ENCODE results near the gene H3-3A. TPM values are rescaled to one million over a fixed set of nuclear protein-coding genes. Genes with fewer than 3 reads are reported as not detected.

The H3-3A gene
- total and polyA plus RNA-seq, 5 donors from 2014 or later, result 408 to 1,137 (median 967) TPM

DNA sequence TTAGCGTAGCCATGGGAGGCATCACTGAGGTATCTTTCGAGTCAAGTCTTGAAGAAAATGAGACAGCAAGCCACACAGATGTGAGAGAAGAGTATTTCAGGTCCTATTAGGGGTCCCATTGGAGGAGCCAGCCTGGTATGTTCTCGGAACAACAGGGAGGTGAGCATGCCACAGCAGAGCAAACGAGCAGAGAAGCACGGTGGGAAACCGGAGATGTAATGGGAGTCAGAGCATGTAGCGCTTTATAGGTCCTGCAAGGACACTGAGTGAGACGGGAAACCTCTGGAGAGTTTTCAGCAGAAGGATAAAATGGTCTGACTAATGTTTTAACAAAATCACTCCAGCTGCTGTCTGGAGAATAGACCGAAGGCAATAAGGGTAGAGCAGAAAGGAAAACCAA, 15.9 kb downstream of the H3-3A start:
- DNase-seq, result no peak
- H3K4me3 ChIP-seq (ENCODE audit: low read depth, low read length), result no peak overlapping the region
- peaks cover 13% of the 10 kb centered on the region for H3K4me1 ChIP-seq (ENCODE audit: control insufficient read depth, insufficient read depth, low read length, poor library complexity, severe bottlenecking)
- H3K27ac Mint-ChIP-seq, result no peak overlapping the region
- no peak overlapping the region for H3K4me3 Mint-ChIP-seq
- no peak for ATAC-seq (ENCODE audit: low read depth in 2 of 2)
- peaks cover 4% of the 10 kb centered on the region for H3K36me3 ChIP-seq (ENCODE audit: control insufficient read depth, insufficient read depth, low read length)
- H3K27ac ChIP-seq (ENCODE audit: insufficient read depth, low read length, poor library complexity, severe bottlenecking), result no peak overlapping the region
- H3K9me3 Mint-ChIP-seq, result peaks cover 0 to 2% (median 0%) of the 10 kb centered on the region in 7 donors
- H3K27me3 Mint-ChIP-seq, result peaks cover 4% of the 10 kb centered on the region
- no peaks in the 10 kb centered on the region for H3K9me3 ChIP-seq (ENCODE audit: control insufficient read depth in 2 of 2, low read length in 2 of 2)
- H3K36me3 Mint-ChIP-seq, result peaks cover 10% of the 10 kb centered on the region
- H3K4me1 Mint-ChIP-seq, result peaks cover 5 to 28% (median 9%) of the 10 kb centered on the region in 4 donors
- no peaks in the 10 kb centered on the region for H3K27me3 ChIP-seq (ENCODE audit: control insufficient read depth, insufficient read depth, low read length)

GRCh38 chr1:226082587-226082917, 20.0 kb downstream of the H3-3A start:
- Histone ChIP-seq H3K4me1 (ENCODE audit: control insufficient read depth, insufficient read depth, low read length, poor library complexity, severe bottlenecking) (peaks cover 19% of the 10 kb centered on the region), H3K9me3 (ENCODE audit: control insufficient read depth in 2 of 2, low read length in 2 of 2) (no peaks in the 10 kb centered on the region), H3K27me3 (ENCODE audit: control insufficient read depth, insufficient read depth, low read length) (no peaks in the 10 kb centered on the region), H3K4me3 (ENCODE audit: low read depth, low read length) (peak overlapping the region; percentile 26), H3K27ac (ENCODE audit: insufficient read depth, low read length, poor library complexity, severe bottlenecking) (no peak overlapping the region), H3K36me3 (ENCODE audit: control insufficient read depth, insufficient read depth, low read length) (no peaks in the 10 kb centered on the region)
- DNase-seq, result no peak
- ATAC-seq (ENCODE audit: low read depth in 2 of 2), result no peak
- H3K9me3 Mint-ChIP-seq, result peaks cover 0 to 2% (median 0%) of the 10 kb centered on the region in 7 donors
- H3K4me1 Mint-ChIP-seq, result peaks cover 4 to 15% (median 10%) of the 10 kb centered on the region in 4 donors
- peaks cover 5% of the 10 kb centered on the region for H3K27me3 Mint-ChIP-seq
- H3K4me3 Mint-ChIP-seq, result peak overlapping the region; percentile 84 to 94 (median 90)
- H3K36me3 Mint-ChIP-seq, result no peaks in the 10 kb centered on the region
- H3K27ac Mint-ChIP-seq, result no peak overlapping the region

- Mint-ChIP-seq H3K9me3 (peaks cover 0 to 2% (median 0%) of the 10 kb centered on the region in 7 donors), H3K4me3 (peak overlapping the region in 3 of 4 donors; percentile 84 to 94 (median 90)), H3K4me1 (peaks cover 4 to 15% (median 10%) of the 10 kb centered on the region in 4 donors), H3K36me3 (no peaks in the 10 kb centered on the region), H3K27ac (peak overlapping the region in 1 of 3 donors; percentile 64), H3K27me3 (peaks cover 5% of the 10 kb centered on the region)
- no peaks in the 10 kb centered on the region for H3K27me3 ChIP-seq (ENCODE audit: control insufficient read depth, insufficient read depth, low read length)
- H3K36me3 ChIP-seq (ENCODE audit: control insufficient read depth, insufficient read depth, low read length), result no peaks in the 10 kb centered on the region
- ATAC-seq (ENCODE audit: low read depth in 2 of 2) (peak; percentile 4 to 23), DNase-seq (no peak)
- H3K9me3 ChIP-seq (ENCODE audit: control insufficient read depth in 2 of 2, low read length in 2 of 2), result no peaks in the 10 kb centered on the region
- peak overlapping the region; percentile 26 for H3K4me3 ChIP-seq (ENCODE audit: low read depth, low read length)
- H3K4me1 ChIP-seq (ENCODE audit: control insufficient read depth, insufficient read depth, low read length, poor library complexity, severe bottlenecking), result peaks cover 19% of the 10 kb centered on the region
- no peak overlapping the region for H3K27ac ChIP-seq (ENCODE audit: insufficient read depth, low read length, poor library complexity, severe bottlenecking)
Measured at GRCh38 chr1:226082959-226083301, 20.4 kb downstream of the H3-3A start.

DNA sequence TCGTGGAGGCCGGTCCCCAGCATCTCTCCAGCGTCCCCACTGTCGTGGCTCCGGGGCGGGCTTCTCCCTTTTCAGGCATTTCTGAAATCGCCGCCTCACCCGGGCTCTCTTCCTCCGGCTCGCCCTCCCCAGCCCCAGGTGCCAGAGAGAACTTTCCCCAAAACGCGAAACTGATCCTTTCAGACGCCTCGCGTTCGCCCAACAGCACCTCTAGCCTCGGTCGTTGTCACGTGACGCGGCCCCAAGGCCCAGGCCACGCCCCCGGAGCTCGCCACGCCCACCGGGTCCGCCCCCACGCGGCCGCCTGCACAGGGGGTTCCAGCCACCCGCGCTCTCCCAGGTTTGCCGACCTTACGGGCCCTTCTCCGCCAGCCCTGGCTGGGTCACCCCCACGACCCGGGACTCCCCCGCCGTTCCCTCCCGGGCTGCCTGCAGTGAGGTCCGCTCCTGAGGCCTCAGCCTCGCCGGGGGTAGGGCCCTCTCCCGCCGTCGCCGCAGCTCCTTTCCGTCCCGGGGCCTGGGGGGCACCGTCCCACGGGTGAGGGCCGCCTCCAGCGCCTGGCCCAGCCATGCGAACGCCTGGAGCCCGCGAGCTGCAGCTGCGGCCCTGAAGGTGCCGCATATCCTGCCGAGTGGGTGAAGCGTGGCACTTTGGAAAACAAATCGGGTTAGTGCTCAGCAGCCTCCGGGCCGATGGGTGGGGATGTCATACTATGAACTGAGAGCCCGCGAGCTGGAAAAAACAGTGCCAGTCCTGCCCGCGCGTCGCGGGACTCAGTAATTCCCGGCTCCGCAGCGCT, 21.0 kb downstream of the H3-3A start:
- H3K27ac Mint-ChIP-seq, result peak overlapping the region; percentile 64 to 86 (median 82)

DNA sequence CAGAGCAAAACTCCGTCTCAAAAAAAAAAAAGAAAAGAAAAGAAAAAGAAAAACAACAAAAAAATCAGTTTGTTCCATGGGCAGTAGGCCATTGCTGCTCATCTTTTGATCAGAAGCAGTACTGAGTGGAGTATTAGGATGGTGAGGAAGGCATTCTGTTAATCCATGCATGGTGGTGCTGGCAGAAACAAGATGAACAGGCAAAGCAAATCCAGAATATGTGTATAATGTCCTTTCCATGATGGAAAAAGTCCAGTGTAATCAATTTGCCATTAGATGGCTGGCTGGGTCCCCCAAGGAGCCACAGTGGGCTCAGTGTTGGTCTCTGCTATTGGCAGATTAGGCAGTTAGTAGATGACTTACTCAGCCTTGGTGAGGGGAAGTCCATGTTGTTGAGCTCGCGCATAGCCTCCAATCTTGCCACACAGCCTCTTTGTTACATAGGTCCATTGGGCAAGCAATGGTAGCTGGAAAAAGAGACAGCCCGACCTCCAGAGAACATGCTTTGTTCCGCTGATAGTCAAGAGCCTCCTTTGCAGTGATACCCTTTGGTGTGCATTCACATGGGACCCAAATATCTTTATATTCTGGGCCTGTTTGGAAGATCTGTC, 23.3 kb downstream of the H3-3A start:
- H3K27me3 ChIP-seq (ENCODE audit: control insufficient read depth, insufficient read depth, low read length), result no peaks in the 10 kb centered on the region

More for the DNA sequence above, 21.0 kb downstream of the H3-3A start:
- H3K27ac ChIP-seq (ENCODE audit: insufficient read depth, low read length, poor library complexity, severe bottlenecking), result no peak overlapping the region
- Mint-ChIP-seq H3K27me3 (peaks cover 7% of the 10 kb centered on the region), H3K4me3 (peak overlapping the region; percentile 84 to 94 (median 92)), H3K4me1 (peaks cover 4 to 15% (median 10%) of the 10 kb centered on the region in 4 donors), H3K36me3 (no peaks in the 10 kb centered on the region), H3K9me3 (peaks cover 0 to 2% (median 0%) of the 10 kb centered on the region in 7 donors)
- DNase-seq (peak; percentile 86 to 91 (median 89)), ATAC-seq (ENCODE audit: low read depth in 2 of 2) (peak; percentile 91 to 94)
- no peaks in the 10 kb centered on the region for H3K9me3 ChIP-seq (ENCODE audit: control insufficient read depth in 2 of 2, low read length in 2 of 2)
- H3K4me3 ChIP-seq (ENCODE audit: low read depth, low read length), result no peak overlapping the region
- peaks cover 19% of the 10 kb centered on the region for H3K4me1 ChIP-seq (ENCODE audit: control insufficient read depth, insufficient read depth, low read length, poor library complexity, severe bottlenecking)
- no peaks in the 10 kb centered on the region for H3K36me3 ChIP-seq (ENCODE audit: control insufficient read depth, insufficient read depth, low read length)
- no peaks in the 10 kb centered on the region for H3K27me3 ChIP-seq (ENCODE audit: control insufficient read depth, insufficient read depth, low read length)

DNA sequence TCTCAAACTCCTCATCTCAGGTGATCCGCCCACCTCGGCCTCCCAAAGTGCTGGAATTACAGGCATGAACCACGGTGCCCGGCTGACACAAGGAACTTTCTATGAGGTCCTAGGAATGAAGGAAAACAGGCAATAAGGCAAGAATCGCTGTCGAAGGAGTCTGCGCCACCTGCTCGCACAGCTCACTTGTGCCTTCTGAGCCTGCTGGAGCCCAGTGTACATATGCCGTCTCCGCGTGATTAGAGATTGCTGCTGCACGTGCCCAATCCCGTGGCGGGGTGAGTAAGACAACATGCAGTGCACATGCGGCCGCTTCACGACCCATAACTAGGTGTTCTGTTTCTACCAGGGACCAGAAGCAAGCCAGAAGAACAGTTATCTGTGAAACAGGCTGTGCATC, 24.3 kb downstream of the H3-3A start:
- Mint-ChIP-seq H3K27ac (no peak overlapping the region), H3K4me3 (peak overlapping the region in 1 of 4 donors; percentile 43)
- DNase-seq, result no peak

More for the DNA sequence above, 23.3 kb downstream of the H3-3A start:
- Mint-ChIP-seq H3K4me3 (peak overlapping the region in 2 of 4 donors; percentile 29 to 59), H3K4me1 (peaks cover 3 to 15% (median 9%) of the 10 kb centered on the region in 4 donors), H3K27ac (peak overlapping the region in 1 of 3 donors; percentile 23), H3K36me3 (no peaks in the 10 kb centered on the region), H3K27me3 (peaks cover 14% of the 10 kb centered on the region), H3K9me3 (peaks cover 0 to 2% (median 0%) of the 10 kb centered on the region in 7 donors)
- no peak for DNase-seq
- Histone ChIP-seq H3K27ac (ENCODE audit: insufficient read depth, low read length, poor library complexity, severe bottlenecking) (no peak overlapping the region), H3K9me3 (ENCODE audit: control insufficient read depth in 2 of 2, low read length in 2 of 2) (no peaks in the 10 kb centered on the region), H3K4me3 (ENCODE audit: low read depth, low read length) (no peak overlapping the region), H3K36me3 (ENCODE audit: control insufficient read depth, insufficient read depth, low read length) (no peaks in the 10 kb centered on the region), H3K4me1 (ENCODE audit: control insufficient read depth, insufficient read depth, low read length, poor library complexity, severe bottlenecking) (peaks cover 19% of the 10 kb centered on the region)
- ATAC-seq (ENCODE audit: low read depth in 2 of 2), result no peak

GRCh38 chr1:226091461-226091860, 28.9 kb downstream of the H3-3A start:
- Histone ChIP-seq H3K4me1 (ENCODE audit: control insufficient read depth, insufficient read depth, low read length, poor library complexity, severe bottlenecking) (no peaks in the 10 kb centered on the region), H3K36me3 (ENCODE audit: control insufficient read depth, insufficient read depth, low read length) (no peaks in the 10 kb centered on the region), H3K27me3 (ENCODE audit: control insufficient read depth, insufficient read depth, low read length) (no peaks in the 10 kb centered on the region), H3K4me3 (ENCODE audit: low read depth, low read length) (no peak overlapping the region), H3K27ac (ENCODE audit: insufficient read depth, low read length, poor library complexity, severe bottlenecking) (no peak overlapping the region), H3K9me3 (ENCODE audit: control insufficient read depth in 2 of 2, low read length in 2 of 2) (no peaks in the 10 kb centered on the region)
- ATAC-seq (ENCODE audit: low read depth in 2 of 2) (no peak), DNase-seq (no peak)
- Mint-ChIP-seq H3K4me3 (no peak overlapping the region), H3K4me1 (no peaks in the 10 kb centered on the region), H3K36me3 (no peaks in the 10 kb centered on the region), H3K27ac (no peak overlapping the region), H3K27me3 (peaks cover 23% of the 10 kb centered on the region), H3K9me3 (peaks cover 0 to 3% (median 0%) of the 10 kb centered on the region in 7 donors)

More for the DNA sequence above, 24.3 kb downstream of the H3-3A start:
- H3K9me3 Mint-ChIP-seq, result peaks cover 0 to 3% (median 0%) of the 10 kb centered on the region in 7 donors
- ATAC-seq (ENCODE audit: low read depth in 2 of 2), result no peak
- Histone ChIP-seq H3K4me3 (ENCODE audit: low read depth, low read length) (no peak overlapping the region), H3K36me3 (ENCODE audit: control insufficient read depth, insufficient read depth, low read length) (no peaks in the 10 kb centered on the region), H3K9me3 (ENCODE audit: control insufficient read depth in 2 of 2, low read length in 2 of 2) (no peaks in the 10 kb centered on the region), H3K27me3 (ENCODE audit: control insufficient read depth, insufficient read depth, low read length) (no peaks in the 10 kb centered on the region), H3K27ac (ENCODE audit: insufficient read depth, low read length, poor library complexity, severe bottlenecking) (no peak overlapping the region), H3K4me1 (ENCODE audit: control insufficient read depth, insufficient read depth, low read length, poor library complexity, severe bottlenecking) (peaks cover 19% of the 10 kb centered on the region)
- peaks cover 0 to 15% (median 7%) of the 10 kb centered on the region in 4 donors for H3K4me1 Mint-ChIP-seq
- no peaks in the 10 kb centered on the region for H3K36me3 Mint-ChIP-seq
- H3K27me3 Mint-ChIP-seq, result peaks cover 15% of the 10 kb centered on the region

Data from CD4-positive, CD25-positive, alpha-beta regulatory T cell (primary cell).